DLD1 (cell line): ENCODE measurements around the gene FBXO24.

Experiments
- in situ Hi-C: cut with HindIII; loops from 2 replicates; pipeline ENCODE4 v1.10.0; 2017; ENCODE audit warnings: low sequenced_read_pairs

The FBXO24 gene

DNA sequence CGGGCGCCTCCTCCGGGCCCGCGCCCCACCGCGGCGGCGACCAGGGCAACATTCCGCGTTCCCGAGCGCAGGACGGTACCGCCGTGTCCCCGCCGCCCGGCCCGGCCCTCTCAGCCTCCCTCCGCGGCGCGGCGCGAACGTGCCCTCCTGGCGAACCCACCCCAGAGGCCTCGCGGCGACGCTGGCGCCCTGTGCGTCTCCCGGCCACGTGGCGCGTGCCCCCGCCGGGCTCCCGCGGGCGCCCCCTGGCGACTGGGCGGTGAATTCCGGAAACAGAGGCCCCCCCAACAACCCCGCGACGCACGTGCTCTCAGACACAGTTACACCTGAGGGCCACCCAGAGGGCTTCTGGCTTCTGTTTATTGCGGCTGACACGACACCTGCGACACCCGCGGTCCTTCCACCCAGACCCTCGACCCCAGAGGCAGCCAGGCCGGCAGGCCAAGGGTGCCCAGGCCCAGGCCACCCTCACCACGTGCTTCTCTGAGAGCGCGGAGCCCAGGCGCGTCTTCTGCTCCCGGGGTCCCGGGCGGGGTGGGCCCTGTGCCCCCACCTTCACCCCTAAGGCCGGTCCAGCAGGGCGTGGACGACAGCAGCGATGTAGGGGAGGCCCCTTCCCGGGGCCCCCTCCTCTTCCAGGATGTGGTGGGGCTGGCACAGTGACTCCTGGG, 12.3 kb upstream of the FBXO24 start, which contains the start of gene SAP25:
Gene SAP25, minus strand, starts transcription at position 210 of the 671 bp plus-strand sequence. Its CDS starts 158 bp downstream, at position 52.
- in situ Hi-C loops = no loop called here

DNA sequence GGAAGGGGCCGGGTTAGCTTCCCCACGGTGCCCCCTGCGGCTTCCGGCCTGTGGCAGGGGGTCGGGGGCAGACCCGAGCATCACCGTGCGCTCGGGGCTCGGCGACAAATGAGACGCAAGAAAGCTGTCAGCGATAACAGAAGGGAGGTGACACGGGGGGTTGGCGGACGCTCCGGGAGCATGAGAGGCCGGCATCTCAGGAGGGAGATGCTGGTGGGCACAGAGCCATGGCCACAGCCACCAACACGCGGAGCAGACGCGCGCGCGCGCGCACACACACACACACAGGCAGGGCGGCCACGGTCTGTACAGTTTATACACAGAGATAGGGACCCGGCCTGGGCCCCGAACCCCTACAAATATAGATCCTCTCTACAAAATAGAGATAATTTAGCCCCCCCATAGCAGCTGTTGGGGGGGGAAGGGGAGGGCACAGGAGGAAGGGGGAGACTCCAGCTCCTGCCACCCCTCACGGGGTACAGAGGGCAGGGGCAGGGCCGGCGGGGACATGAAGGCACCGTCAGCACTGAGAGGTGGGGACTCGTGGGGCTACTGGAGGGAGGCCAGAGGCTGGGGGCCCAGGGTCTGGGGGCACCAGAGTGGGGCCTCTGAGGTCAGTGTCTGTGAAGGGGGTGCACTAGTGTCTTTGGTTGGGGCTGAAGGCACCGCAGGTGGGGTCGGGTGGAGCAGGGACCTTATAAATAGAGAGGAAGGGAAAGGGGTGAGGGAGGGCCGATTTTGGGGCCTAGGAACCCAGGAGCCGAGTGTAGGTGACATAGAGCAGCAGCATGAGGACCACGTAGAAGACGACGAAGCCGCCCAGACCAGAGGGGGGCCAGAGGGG, 11.5 kb upstream of the FBXO24 start:
- in situ Hi-C loops = no loop called here

DNA sequence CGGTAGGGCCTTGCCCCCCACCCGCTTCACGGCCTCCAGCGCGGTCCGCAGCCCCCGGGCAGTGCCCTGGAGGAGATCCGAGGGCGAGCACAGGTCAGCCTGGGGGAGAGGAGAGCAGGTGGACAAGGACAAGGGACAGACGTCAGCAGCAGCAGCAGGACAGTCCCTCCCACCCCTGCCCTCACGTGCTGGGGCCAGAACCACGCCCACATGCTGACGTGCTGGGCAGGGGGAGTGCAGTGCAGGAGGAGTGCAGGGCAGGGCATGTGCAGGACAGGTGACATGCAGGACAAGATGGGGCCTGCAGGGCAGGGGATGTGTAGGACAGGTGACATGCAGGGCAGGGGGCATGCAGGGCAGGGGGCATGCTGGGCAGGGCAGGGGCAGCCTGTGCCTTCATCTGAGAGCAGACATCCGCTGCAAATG, 10.9 kb upstream of the FBXO24 start:
- in situ Hi-C loops = no loop called here

DNA sequence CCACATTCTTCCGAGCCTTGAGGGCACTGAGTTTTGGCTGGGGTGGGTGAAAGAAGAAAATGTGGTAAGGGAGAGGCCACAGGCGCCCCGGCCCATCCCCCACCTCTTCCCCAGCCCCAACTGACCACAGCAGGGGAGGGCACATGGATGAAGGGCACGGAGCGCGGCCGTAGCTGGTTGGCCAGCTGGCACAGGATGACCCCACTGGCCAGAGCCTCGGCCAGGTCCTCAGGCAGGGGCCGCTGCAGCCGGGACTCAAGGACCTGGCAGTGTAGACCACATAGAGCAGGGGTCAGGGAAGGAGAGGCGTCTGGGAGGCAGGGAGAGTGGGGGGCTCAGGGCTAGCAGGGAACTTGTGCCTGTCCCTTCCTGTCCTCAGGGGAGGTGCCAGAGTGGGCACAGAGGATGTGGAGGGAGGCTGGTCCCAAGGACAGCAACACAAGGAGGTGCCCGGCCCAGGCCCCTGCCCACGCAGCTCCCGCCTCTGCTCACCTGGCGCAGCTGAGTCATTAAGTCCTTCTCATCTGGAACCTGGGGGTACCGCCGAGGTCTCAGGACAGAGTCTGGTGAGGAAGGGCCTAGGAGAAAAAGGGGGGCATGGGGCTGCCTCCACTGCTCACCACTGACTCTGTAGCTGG, 10.3 kb upstream of the FBXO24 start:
- in situ Hi-C loops = no loop called here

DNA sequence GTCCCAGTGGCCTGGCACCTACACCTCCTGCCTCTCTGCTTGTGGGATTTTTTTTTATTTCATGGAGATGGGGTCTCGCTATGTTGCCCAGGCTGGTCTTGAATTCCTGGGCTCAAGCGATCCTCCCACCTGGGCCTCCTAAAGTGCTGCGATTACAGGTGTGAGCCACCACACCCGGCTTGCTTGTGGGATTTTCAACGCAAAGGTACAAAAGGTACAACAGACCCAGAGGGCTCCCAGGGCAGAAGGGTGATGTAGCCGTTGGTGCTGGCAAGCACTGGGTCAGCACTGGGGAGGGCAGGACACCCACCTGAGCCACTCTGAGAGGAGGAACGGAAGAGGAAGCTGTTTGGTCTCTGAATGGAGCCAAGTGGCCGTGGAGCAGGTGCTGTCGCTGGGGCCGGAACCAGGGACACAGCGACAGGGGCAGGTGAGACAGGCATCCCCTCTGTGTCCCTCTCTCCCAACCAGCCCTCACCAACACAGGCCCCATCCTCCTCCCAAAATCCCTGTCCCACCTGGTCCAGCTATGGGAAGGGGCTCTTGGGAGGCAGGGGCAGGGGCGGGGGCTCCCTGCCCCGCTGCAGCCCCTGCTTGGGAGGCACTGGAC, 9.6 kb upstream of the FBXO24 start:
- in situ Hi-C loops = no loop called here

DNA sequence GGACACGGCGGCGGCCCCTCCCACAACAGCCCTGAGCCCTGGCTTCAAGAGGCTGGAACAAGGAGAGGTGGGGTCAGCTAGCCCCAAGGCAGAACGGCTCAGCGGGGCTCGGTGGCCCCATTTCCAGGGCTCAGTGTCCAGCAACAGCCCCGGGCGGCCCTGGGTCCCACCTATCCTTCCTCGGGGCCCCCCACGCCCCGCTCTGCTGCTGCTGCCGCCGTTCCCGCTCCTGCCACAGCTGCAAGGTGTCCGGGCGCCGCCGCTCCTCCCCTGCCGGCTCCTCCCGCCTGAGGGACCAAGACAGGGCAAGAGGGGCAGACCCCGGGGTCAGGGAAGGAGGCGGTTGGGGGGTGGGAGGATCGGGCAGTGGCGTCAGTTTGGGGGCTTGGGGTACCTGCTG, 9.0 kb upstream of the FBXO24 start:
- in situ Hi-C loops = no loop called here

DNA sequence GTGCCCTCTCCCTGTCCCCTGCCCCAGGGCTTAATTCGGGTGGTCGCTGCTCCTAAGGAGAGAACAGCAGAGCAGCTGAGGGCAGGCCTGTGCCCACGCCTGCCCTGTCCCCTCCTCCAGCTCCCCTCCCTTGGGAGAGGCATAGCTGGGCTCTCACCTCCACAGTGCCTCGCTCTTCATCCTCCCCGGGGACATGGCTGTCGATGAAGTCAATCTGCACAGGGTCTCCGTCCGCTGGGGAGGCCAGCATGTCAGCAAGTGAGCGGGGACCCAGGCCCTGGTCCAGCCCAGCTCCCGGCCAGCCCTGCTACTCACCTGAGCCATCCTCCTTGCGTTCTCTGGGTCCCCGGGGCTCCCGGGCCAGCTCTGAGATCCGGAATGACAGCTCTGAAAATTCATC, 8.6 kb upstream of the FBXO24 start:
- in situ Hi-C loops = no loop called here

DNA sequence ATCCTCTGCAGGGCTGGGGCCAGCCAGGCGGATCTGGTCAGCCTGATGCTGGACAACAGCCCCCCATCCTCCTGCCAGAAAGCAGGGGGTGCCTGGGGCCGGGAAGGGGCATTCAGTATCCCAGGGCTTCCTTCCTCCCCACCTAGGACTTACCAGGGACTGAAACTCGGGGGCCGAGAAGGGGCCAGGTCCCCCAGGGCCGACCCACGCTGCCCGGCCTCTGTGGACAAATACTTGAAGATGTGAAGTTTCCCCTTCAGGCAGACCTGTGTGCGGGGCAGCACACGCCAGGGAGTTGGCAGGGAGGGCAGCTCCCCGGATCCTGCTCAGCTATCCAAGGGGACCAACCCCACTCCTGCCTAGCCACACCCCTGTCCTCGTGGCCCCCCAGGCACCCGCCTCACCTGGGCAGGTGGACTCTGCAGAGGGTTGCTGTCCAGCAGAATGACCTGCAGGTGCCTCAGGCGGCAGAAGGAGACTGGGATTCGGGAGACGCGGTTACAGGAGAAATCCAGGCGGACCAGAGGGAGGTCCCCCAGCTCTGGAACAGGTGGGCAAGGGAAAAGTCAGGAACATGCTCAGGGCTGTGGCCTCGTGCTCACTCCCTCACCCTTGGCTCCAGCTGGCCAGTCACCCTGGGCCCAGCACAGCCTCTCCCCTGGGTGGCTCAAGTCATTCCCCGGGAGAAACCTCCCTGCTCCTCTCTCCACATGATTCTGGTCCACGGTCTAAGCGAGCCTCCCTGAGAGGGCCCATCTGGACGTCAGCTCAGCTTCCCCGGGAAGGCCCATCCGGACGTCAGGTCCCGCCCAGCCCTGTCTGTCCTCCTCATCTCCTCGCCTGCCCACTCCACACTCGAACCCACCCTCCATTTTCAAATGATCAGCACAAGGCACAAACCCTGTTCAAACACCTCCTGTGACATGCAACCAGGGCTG, 7.6 kb upstream of the FBXO24 start:
- in situ Hi-C loops = no loop called here

DNA sequence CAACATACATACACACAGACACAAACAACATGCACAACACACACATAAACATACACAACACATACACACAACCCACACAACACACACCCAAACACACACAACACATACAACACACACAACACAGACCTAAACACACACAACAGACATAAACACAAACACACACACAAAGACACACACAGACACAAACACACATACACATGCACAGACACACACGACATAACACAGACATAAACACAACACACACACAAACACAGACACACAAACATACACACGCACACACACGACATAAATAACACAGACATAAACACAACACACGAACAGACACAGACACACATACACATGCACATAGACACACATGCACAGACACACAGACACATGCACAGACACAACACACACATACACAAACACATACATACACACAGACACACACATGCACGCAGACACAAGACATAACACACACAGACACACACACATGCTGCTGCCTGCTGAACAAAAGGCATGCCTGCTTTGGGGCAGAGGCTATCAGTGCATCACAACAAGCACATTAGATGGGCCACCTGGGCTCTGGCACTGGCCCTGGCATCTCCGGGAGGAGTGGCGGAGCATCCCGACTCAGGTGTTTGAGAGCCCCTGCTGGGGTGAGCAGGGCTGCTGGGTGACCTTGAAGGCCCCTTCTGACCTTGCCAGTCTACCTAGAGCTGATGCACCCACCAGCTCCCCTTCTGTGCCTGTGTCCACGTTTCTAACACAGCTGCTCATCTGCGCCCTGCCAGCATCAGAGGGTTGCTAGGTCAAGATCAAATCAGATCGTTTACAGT, 5.5 kb upstream of the FBXO24 start:
- in situ Hi-C loops = no loop called here

DNA sequence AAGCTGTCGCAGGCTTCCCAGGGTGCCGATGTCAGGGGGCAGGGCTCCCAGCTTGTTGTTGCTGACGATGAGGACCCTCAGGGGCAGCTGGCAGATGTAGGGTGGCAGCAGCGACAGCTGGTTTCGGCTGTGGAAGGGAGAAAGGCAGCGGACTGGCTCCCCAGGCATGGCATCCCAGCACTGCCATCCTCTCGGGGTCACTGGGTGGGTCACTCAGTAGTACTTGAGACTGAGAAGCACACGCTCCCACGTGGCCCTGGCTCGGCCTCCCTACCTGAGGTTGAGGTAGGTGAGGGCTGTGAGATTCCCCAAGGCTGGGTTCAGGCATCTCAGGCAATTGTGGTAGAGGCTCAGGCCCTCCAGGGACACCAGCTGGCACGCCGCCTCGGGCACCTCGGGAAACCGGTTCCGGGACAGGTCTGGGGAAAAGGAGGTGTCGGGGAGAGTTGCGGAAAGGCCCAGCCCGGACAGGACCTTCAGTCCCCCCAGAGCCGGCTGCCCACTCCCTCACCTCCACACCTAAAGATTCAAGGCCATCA, 4.0 kb upstream of the FBXO24 start:
- in situ Hi-C loops = no loop called here

DNA sequence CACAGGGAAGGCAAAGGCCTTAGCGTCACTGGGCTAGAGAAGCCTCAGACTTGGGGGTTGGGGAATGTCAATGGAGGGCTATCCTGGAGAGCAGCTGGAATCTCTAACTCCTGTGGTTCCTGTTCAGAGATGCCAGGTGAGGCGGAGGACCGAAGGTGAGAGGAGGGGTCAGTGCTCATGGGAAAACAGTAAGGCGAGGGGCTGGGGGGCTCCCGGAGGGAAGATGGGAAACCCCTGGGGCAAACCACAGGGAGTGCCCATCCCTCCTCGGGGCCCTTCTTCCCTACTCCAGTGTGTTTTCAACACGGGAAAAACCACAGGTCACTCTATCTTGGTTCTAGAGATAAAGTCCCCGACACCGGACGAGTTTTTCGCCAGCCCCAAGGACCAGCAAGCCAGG, 3.5 kb upstream of the FBXO24 start:
- in situ Hi-C loops = no loop called here

DNA sequence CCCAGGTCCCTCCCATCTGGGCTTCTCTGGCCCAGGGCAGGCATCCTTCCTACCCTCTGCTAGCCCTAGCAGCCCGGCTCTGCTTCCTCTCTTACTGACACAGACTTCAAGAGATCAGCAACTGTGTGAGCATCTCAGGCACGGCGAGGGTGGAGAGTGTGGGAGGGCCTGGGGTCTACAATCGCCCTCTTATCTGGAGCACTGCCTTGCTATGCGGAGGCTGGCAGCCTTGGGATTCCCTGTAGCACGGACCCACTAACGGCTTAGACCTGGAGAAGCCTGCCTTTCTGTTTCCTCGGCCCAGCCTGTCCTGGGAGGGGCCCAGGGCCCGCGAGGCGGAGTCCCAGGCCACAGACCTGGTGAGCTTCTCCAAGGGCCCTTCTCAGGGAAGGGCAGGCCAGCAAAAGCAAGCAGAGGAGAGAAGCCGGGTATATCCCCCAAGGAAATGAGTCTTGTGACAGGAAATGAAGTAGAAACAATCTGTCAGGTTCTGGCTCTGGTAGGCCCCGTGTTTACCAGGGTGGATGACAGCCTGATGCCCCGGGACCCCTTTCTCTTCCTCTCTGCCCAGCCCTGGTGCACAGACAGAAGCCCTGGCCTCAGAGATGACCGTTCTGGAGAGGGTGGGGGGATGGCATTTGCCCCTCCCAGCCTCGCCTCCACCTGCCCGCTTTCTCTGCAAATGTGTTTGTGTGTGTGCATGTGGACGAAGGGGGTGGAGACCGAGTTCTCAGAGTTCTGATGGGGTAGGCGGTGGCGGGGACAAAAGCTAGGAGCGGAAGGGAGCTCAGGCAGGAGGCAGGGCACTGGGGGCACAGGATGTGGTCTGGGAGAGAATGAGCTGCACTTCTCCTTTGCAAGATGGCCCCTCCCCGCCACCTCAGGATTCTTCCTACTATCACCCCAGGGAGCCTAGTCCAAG, 2.7 kb upstream of the FBXO24 start:
- in situ Hi-C loops = no loop called here

DNA sequence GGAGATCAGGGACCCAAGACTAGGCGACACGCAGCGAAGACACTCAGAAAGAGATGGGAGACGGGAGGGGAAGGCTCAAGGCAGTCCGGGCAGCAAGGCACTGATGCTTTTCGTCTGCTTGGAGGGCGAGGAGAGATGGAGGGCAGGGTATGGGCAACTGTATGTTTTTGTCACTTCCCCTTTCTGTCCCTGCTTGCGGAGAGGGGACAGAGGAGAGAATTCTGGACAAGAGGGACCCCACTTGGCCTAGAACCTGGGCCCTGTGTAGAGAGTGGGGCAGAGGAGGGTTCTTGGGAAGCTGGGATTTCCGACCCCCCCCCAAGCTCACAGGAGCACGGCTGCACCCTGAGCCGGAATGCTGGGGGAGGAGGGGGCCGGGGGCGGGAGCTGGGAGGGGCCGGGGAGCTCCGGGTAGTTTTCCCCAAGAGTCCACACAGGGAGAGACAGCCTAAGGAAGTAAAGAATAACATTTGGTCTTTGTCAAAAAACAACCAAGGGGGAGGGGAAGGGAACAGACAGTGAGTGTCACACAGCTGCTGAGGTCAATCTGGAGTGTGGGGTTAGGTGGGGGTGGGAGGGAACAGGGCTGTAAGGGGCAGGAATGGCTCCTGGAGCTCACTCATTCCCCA, 2.0 kb upstream of the FBXO24 start:
- in situ Hi-C loops = no loop called here

DNA sequence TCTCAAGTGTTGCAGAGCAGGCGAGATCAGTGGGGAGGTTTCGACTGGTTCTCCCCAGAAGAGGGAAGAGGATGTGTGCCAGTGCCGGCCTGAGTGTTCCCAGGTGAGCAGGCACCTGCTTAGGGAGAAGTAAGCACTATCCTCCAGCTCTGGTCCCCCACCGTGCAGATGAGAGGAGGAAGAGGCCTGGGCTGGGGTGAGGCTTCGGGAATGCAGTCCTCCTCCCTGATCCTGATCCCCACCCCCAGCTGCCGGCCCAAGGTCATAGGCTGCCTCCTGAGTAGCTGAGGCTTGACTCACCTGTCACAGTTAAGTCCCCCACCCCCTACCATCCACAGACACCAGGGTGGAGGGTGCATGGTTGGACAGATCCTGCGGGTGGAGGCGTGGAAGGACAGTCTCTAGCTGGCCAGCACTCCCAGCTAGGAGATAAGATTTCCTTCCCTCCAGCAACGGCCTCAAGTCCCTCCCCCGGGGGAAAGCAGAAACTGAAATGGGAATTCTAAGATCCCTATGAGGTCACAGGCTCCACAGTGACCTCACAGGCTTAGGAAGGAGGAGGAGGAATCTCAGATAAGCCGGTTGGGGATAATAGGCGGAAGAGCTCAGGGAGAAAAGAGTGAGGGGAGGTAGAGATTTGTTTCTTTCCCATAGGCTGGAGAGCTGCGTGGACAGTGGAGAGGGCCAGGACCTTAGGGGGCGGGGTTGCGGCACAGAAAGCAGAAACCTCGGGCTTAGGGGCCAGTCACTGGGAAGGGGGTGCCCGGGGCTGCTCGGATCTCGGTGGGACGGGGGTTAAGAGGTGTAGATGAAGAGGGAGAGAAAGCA, 1.2 kb upstream of the FBXO24 start:
- in situ Hi-C loops = no loop called here

DNA sequence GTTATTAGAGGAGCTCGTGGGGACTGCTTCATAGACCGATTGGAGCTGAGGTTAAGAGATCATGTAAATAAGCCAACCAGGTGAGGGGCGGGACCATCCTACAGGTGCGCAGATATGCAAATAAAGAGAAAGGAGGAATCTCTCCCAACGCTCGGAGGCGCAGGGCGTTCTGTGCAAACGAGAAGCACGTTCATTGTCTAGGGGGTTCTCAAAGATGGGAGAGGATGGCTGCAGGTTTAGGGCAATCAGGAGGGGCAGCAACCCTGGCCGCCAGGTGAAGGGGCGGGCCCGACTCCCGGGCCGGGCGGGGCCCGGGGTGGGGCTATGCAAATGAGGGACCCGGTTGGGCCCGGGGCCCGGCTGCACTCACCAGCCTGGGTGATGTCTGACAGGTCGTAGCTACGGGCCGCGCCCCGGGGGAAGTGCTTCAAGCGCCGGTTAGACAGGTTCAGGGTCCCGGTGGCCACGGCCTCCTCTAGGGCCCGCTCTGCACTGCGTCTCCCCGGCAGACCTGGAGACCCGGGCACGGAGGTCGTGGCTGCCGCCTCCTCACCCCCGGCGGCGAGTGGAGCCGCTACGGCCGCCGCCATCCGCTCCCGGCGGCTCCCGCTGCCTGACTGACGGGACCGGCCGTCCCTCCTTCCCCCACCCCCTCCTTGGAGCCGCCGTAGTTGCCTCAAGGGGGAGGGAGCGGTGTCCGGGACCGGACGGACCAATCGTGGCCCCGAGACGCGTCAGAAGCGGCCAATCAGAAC, 440 bp upstream of the FBXO24 start, which contains the start of gene LRCH4:
Gene LRCH4, minus strand, starts transcription at position 619 of the 755 bp plus-strand sequence. Its CDS starts 29 bp downstream, at position 590.
- in situ Hi-C loops = no loop called here

DNA sequence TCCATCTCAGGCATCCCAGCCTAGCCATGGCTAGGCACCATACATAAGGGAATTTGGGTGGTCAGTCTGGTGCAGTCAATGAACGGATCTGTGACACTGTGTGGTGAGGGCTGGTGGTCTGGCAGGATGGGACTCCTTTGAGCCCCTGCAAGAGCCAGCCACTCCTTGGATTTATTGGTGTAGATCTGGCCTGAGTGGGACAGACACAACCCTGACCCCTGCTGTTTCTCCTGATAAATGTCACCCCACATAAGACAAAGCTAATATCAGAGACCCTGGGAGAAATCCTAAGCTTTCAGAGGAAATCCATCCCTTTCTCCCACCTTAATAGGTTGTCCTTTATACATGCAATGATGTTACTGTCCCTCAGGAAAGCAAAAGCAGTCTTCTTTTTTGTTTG, 2.3 kb downstream of the FBXO24 start:
- in situ Hi-C loops = no loop called here
